ENCODE measurements around the gene LIPG. TPM values are rescaled to one million over a fixed set of nuclear protein-coding genes. Genes with fewer than 3 reads are reported as not detected.

LIPG gene
- total RNA-seq, 4 donors from 2014 or later: 0.24 to 6.4 (median 1.9) TPM

DNA sequence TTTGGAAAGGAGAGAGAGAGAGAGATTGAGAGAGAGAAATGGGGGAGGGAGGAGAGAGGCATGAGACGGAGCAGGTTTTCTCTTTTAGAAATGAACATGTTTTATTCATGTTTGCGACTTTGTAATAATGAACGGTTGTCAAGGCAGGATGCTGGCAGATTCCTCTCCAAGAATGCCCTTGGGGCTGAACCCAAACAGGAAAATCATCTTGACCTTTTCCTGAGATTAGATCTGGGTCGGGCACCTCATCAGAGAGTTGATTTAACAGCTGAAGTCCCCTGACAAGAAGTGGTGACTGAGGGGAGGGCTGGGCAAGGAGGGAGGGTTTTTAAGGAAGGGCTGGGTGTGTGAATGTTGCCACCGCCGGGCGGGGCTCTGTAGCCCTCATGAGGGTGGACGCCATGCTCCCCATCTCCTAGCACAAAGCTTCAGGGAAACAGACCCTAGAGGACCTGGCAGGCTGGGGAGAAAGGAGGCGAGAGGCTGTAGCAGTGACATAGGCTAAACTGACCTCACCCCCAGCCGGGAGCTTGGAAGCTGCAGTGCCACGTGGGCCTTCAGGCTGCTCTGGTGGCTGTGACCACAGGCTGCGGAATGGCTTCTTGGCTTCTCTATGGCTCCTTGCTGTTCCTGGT is 60.0 kb downstream of the LIPG start:
- no peak for TF ChIP-seq POLR2A (IDR thresholded peaks at IDR 0.05)
- TF ChIP-seq CTCF (IDR thresholded peaks at IDR 0.05 in 4 of 5, conservative IDR thresholded peaks at IDR 0.05 in 1 of 5): no peak
- no peak overlapping the region for H3K27ac ChIP-seq
- in situ Hi-C loops (cut with MboI; ENCODE audit: low sequenced_read_pairs in 4 of 4) (no loop called here), intact Hi-C loops (cut with DNase I; ENCODE audit: low total_unique reads) (no loop called here)
- DNase-seq (no peak), ATAC-seq (no peak)
- H3K9me3 ChIP-seq: no peaks in the 10 kb centered on the region
- H3K27me3 ChIP-seq: no peaks in the 10 kb centered on the region
- no peak overlapping the region for H3K4me3 ChIP-seq
- H3K36me3 ChIP-seq: no peaks in the 10 kb centered on the region
- no peaks in the 10 kb centered on the region for H3K4me1 ChIP-seq

- ATAC-seq (no peak), DNase-seq (no peak)
- in situ Hi-C loops (cut with MboI; ENCODE audit: low sequenced_read_pairs in 4 of 4): no loop called here
- H3K4me1 ChIP-seq: peaks cover 2 to 4% of the 10 kb centered on the region in 2 donors
- no peaks in the 10 kb centered on the region for H3K9me3 ChIP-seq
- TF ChIP-seq CTCF (IDR thresholded peaks at IDR 0.05 in 4 of 5, conservative IDR thresholded peaks at IDR 0.05 in 1 of 5) (no peak), POLR2A (IDR thresholded peaks at IDR 0.05) (no peak)
- no peaks in the 10 kb centered on the region for H3K27me3 ChIP-seq
- H3K4me3 ChIP-seq: no peak overlapping the region
- intact Hi-C loops (cut with DNase I; ENCODE audit: low total_unique reads): no loop called here
- no peak overlapping the region for H3K27ac ChIP-seq
- H3K36me3 ChIP-seq: no peaks in the 10 kb centered on the region
Observed at GRCh38 chr18:49623571-49623970, 61.7 kb downstream of the LIPG start.

GRCh38 chr18:49625021-49625691 is 63.3 kb downstream of the LIPG start:
- Histone ChIP-seq H3K4me3 (no peak overlapping the region), H3K27ac (no peak overlapping the region), H3K9me3 (no peaks in the 10 kb centered on the region), H3K36me3 (no peaks in the 10 kb centered on the region), H3K4me1 (peaks cover 12 to 15% of the 10 kb centered on the region in 2 donors), H3K27me3 (no peaks in the 10 kb centered on the region)
- in situ Hi-C loops (cut with MboI; ENCODE audit: low sequenced_read_pairs in 4 of 4) (no loop called here), intact Hi-C loops (cut with DNase I; ENCODE audit: low total_unique reads) (no loop called here)
- no peak for TF ChIP-seq CTCF (IDR thresholded peaks at IDR 0.05 in 4 of 5, conservative IDR thresholded peaks at IDR 0.05 in 1 of 5)
- TF ChIP-seq POLR2A (IDR thresholded peaks at IDR 0.05): no peak
- no peak for ATAC-seq
- DNase-seq: no peak

GRCh38 chr18:49626842-49627467 is 65.1 kb downstream of the LIPG start:
- no peaks in the 10 kb centered on the region for H3K36me3 ChIP-seq
- ATAC-seq (no peak), DNase-seq (no peak)
- no peak overlapping the region for H3K27ac ChIP-seq
- H3K27me3 ChIP-seq: no peaks in the 10 kb centered on the region
- H3K4me3 ChIP-seq: no peak overlapping the region
- intact Hi-C loops (cut with DNase I; ENCODE audit: low total_unique reads) (no loop called here), in situ Hi-C loops (cut with MboI; ENCODE audit: low sequenced_read_pairs in 4 of 4) (no loop called here)
- H3K4me1 ChIP-seq: peaks cover 12 to 15% of the 10 kb centered on the region in 2 donors
- H3K9me3 ChIP-seq: no peaks in the 10 kb centered on the region
- TF ChIP-seq POLR2A (IDR thresholded peaks at IDR 0.05) (no peak), CTCF (IDR thresholded peaks at IDR 0.05 in 4 of 5, conservative IDR thresholded peaks at IDR 0.05 in 1 of 5) (no peak)
